Muscle layer of colon (tissue), 2 donors: ENCODE results near the gene BBX.
"Not testable (repeated sequence)": the region's sequence is repeated elsewhere in the genome, so short reads cannot be mapped to it uniquely, and the experiment has no call there.

Experiments used
- H3K27ac ChIP-seq: one replicate; pipeline ENCODE4 v1.7.0; 2013; ENCODE audit warnings: low read depth, mild to moderate bottlenecking, low read length, moderate library complexity
- H3K27me3 ChIP-seq, 2 donors: one replicate each; pipeline ENCODE4 v1.7.0; 2013; ENCODE audit warnings: low read length in 2 of 2, mild to moderate bottlenecking in 2 of 2; ENCODE audit not compliant: insufficient read depth in 2 of 2, control insufficient read depth in 1 of 2
- H3K36me3 ChIP-seq: one replicate; pipeline ENCODE4 v1.7.0; 2013; ENCODE audit warnings: mild to moderate bottlenecking, low read length; ENCODE audit not compliant: insufficient read depth
- H3K4me1 ChIP-seq: one replicate; pipeline ENCODE4 v1.7.0; 2013; ENCODE audit warnings: mild to moderate bottlenecking, low read length; ENCODE audit not compliant: insufficient read depth
- H3K4me3 ChIP-seq, 2 donors: one replicate each; pipeline ENCODE4 v1.7.0; 2013; ENCODE audit warnings: low read length in 2 of 2, low read depth in 1 of 2, mild to moderate bottlenecking in 1 of 2, moderate library complexity in 1 of 2
- H3K9ac ChIP-seq: one replicate; pipeline ENCODE4 v1.7.0; 2013; ENCODE audit warnings: low read length
- H3K9me3 ChIP-seq: one replicate; pipeline ENCODE4 v1.7.0; 2013; ENCODE audit warnings: mild to moderate bottlenecking, low read length
- donor health status: abdominal sarcoma.
- donor health status: Adenocarcinoma of cecum.

Gene BBX

GRCh38 chr3:107690522-107691138 lies 167.9 kb downstream of the BBX start:
- H3K27ac ChIP-seq, result no peak overlapping the region
- H3K27me3 ChIP-seq, result no peaks in the 10 kb centered on the region
- no peaks in the 10 kb centered on the region for H3K9me3 ChIP-seq
- no peak overlapping the region for H3K4me3 ChIP-seq
- H3K4me1 ChIP-seq, result no peaks in the 10 kb centered on the region
- no peak overlapping the region for H3K9ac ChIP-seq
- no peaks in the 10 kb centered on the region for H3K36me3 ChIP-seq

GRCh38 chr3:107691984-107692383 lies 169.2 kb downstream of the BBX start:
- H3K27ac ChIP-seq, H3K9ac ChIP-seq, H3K9me3 ChIP-seq, H3K27me3 ChIP-seq, H3K36me3 ChIP-seq, H3K4me3 ChIP-seq, H3K4me1 ChIP-seq: not testable (repeated sequence)

- not testable (repeated sequence) for H3K9me3 ChIP-seq, H3K9ac ChIP-seq, H3K27ac ChIP-seq, H3K4me3 ChIP-seq, H3K4me1 ChIP-seq, H3K36me3 ChIP-seq, H3K27me3 ChIP-seq
These were observed 174.6 kb downstream of the BBX start for GRCh38 chr3:107697348-107697747.

- H3K9me3 ChIP-seq, H3K4me3 ChIP-seq: not testable (repeated sequence)
These were observed 175.1 kb downstream of the BBX start for GRCh38 chr3:107697855-107698254.

GRCh38 chr3:107699682-107700081 lies 176.9 kb downstream of the BBX start:
- no peak overlapping the region for H3K27ac ChIP-seq
- no peaks in the 10 kb centered on the region for H3K36me3 ChIP-seq
- H3K9me3 ChIP-seq, result no peaks in the 10 kb centered on the region
- no peak overlapping the region for H3K9ac ChIP-seq
- H3K4me3 ChIP-seq, result no peak overlapping the region
- H3K27me3 ChIP-seq, result no peaks in the 10 kb centered on the region
- H3K4me1 ChIP-seq, result no peaks in the 10 kb centered on the region

More at GRCh38 chr3:107697855-107698254, 175.1 kb downstream of the BBX start:
- not testable (repeated sequence) for H3K27ac ChIP-seq, H3K9ac ChIP-seq, H3K4me1 ChIP-seq, H3K36me3 ChIP-seq, H3K27me3 ChIP-seq

- H3K9me3 ChIP-seq, result no peaks in the 10 kb centered on the region
- no peak overlapping the region for H3K4me3 ChIP-seq
- H3K36me3 ChIP-seq, result no peaks in the 10 kb centered on the region
- H3K4me1 ChIP-seq, result no peaks in the 10 kb centered on the region
- H3K27me3 ChIP-seq, result no peaks in the 10 kb centered on the region
- no peak overlapping the region for H3K9ac ChIP-seq
- H3K27ac ChIP-seq, result no peak overlapping the region
These were observed 178.5 kb downstream of the BBX start for GRCh38 chr3:107701299-107701698.

GRCh38 chr3:107704477-107704876 lies 181.7 kb downstream of the BBX start:
- Histone ChIP-seq H3K27ac (no peak overlapping the region), H3K4me1 (no peaks in the 10 kb centered on the region), H3K9me3 (no peaks in the 10 kb centered on the region), H3K27me3 (no peaks in the 10 kb centered on the region), H3K4me3 (no peak overlapping the region), H3K9ac (no peak overlapping the region), H3K36me3 (no peaks in the 10 kb centered on the region)

- Histone ChIP-seq H3K27ac (no peak overlapping the region), H3K27me3 (no peaks in the 10 kb centered on the region), H3K4me1 (no peaks in the 10 kb centered on the region), H3K36me3 (no peaks in the 10 kb centered on the region), H3K9me3 (no peaks in the 10 kb centered on the region), H3K9ac (no peak overlapping the region), H3K4me3 (no peak overlapping the region)
These were observed 182.3 kb downstream of the BBX start for GRCh38 chr3:107705046-107705445.

- Histone ChIP-seq H3K27me3 (no peaks in the 10 kb centered on the region), H3K4me1 (no peaks in the 10 kb centered on the region), H3K9me3 (no peaks in the 10 kb centered on the region), H3K36me3 (peaks cover 10% of the 10 kb centered on the region), H3K27ac (no peak overlapping the region), H3K4me3 (no peak overlapping the region), H3K9ac (no peak overlapping the region)
These were observed 188.1 kb downstream of the BBX start for GRCh38 chr3:107710851-107711250.

- Histone ChIP-seq H3K4me1 (no peaks in the 10 kb centered on the region), H3K27ac (no peak overlapping the region), H3K9ac (no peak overlapping the region), H3K36me3 (peaks cover 6% of the 10 kb centered on the region), H3K4me3 (no peak overlapping the region), H3K9me3 (no peaks in the 10 kb centered on the region), H3K27me3 (no peaks in the 10 kb centered on the region)
These were observed 194.0 kb downstream of the BBX start for GRCh38 chr3:107716734-107717133.

GRCh38 chr3:107718547-107718946 lies 195.8 kb downstream of the BBX start:
- peaks cover 6% of the 10 kb centered on the region for H3K36me3 ChIP-seq
- no peaks in the 10 kb centered on the region for H3K27me3 ChIP-seq
- no peak overlapping the region for H3K27ac ChIP-seq
- H3K4me3 ChIP-seq, result no peak overlapping the region
- H3K9me3 ChIP-seq, result no peaks in the 10 kb centered on the region
- no peaks in the 10 kb centered on the region for H3K4me1 ChIP-seq
- H3K9ac ChIP-seq, result no peak overlapping the region

GRCh38 chr3:107727102-107727501 lies 204.3 kb downstream of the BBX start:
- H3K4me1 ChIP-seq, result no peaks in the 10 kb centered on the region
- no peak overlapping the region for H3K27ac ChIP-seq
- H3K9ac ChIP-seq, result no peak overlapping the region
- H3K36me3 ChIP-seq, result peaks cover 10% of the 10 kb centered on the region
- H3K4me3 ChIP-seq, result no peak overlapping the region
- H3K9me3 ChIP-seq, result no peaks in the 10 kb centered on the region
- no peaks in the 10 kb centered on the region for H3K27me3 ChIP-seq
